NOMO-1 treated with dmso at 0.1 percent for 144 hours (cell line): ENCODE results near the gene PFDN5.
"Not testable (repeated sequence)": the region's sequence is repeated elsewhere in the genome, so short reads cannot be mapped to it uniquely, and the experiment has no call there.

Source experiments
- DNase-seq: peaks from one replicate; lab custom pipeline; 2025; ENCODE audit not compliant: unreplicated experiment; lab: John Stamatoyannopoulos, UW

The PFDN5 gene

DNA sequence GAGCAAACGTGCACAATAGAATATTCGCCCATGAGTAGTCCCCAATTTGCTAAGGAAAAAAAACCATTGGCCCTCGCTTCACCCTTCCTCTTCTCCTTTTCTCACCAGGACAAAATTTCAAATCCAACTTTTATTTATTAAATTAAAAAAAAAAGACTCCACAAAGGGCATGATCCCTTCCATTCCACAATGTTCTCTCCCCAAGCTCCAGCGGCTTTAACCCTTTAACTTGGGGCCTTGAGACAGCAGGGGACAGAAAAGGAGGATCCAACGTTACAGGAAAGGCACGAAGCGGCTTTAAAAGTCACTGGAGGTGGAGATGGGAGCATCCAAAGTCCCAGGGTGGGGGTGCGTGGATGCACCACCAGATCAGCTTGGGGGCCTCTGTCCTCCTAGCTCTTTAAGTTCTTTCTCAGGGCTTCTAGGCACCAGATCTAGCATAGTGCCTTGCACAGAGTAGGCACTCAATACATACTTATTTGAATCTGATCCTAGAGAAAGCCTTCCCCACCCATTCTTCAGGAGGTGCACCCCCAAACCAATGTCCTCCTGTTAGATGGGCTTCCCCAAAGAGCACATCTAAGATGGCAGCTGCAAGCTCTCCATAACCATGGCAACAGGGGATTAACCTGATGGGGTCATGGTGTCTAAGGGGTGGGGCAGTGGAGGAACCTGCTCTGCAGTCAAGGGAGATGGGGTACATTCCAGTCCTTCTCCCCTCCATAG is 31.3 kb downstream of the PFDN5 start:
- DNase-seq, result no peak

DNA sequence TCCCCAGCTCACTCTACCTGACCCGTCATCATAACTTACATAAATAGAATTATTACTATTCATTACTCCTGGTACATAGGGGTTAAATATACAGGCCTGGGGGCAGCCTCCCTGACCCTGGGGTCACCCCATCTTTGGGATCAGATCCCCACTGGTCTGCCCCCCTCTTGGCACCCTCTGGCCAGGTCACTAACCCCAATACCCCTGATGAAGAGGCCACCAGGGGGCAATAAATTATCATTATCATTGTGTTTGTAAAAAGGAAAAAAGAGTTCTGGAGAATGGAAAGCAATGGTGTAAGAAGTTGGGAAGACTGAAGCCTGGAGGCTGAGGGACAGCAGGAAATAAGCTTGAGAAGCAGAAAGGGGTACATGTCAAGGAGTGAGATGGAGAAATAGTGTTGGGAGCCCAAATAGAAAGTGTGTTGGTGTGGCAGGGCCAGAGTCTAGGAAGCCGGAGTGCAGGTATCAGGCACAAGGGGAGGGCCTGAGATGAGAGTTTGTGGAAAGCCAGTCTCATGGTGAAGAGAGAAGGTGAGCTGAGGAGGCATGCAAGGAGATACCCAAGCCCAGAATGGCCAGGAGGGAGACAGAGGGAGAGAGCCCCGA is 32.2 kb downstream of the PFDN5 start:
- no peak for DNase-seq

DNA sequence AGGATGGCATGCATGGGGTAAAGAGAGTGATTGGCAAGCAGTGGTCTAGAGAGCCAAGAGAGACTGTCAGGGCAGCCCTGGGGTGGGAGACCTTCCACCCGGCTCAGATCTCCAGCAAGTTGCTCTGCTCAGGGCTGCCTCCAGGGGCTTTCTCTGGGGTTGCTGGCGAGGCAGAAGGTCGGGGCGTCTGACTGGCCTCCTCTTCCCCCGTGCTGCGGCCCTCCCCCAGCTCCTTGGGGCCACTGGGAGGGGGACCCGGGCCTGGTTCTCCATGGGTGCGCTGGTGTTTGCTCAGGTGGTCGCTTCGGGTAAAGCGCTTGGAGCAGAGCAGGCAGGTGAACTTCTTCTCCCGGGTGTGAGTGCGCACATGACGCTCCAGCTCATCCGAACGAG is 32.7 kb downstream of the PFDN5 start:
- no peak for DNase-seq

DNA sequence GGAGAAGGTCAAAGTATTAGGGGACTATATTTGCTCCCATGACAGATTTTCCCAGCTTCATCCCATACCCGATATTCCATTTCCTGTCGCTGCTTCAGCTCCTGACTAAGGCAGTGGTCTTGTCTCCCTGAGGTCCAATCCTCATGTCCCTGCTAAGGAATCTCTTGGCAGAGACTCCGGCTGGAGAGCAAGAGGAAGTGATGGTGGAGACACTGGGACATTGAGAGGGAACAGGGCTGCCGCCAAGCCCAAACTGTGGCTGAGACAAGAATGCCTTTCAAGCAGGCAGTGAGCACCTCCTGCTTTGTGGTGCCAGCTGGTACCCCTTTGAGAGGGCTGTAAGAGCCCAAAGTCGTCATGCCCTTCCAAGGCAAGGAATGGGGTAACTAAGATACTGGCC is 35.3 kb downstream of the PFDN5 start:
- DNase-seq, result no peak

DNA sequence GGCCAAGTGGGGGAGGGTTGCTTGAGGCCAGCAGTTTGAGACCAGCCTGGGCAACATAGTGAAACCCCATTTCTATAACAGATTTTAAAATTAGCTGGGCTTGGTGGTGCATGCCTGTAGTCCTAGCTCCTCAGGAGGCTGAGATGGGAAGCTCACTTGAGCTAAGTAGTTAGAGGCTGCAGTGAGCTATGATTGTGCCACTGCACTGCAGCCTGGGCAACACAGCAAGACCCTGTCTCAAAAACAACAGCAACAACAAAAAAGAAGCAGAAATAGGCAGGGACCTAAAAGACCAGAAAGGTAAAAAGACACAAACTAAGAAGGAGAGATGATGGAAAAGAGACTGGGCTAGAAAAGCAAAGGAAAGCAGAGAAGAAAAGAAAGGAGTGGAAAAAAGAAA is 37.0 kb downstream of the PFDN5 start:
- not testable (repeated sequence) for DNase-seq

DNA sequence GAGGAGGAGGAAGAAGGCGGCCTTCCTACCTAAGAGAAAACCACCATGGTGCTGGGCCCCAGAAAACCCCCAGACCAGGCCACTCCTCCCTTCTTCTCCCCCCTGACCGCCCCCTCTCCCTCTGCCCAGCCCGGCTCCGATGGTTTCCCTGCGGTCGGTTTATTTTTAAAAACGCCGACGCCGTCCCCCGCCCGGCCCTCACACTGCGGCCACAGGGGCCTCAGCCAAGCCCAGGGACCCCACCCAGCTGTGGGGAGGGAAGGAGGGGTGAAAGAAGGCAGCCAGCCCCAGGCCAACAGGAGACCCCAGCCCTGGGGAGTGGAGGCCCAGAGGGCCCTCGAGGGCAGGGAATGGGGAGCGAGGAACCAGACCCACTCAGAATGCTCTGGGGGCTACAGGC is 37.4 kb downstream of the PFDN5 start:
- no peak for DNase-seq

DNA sequence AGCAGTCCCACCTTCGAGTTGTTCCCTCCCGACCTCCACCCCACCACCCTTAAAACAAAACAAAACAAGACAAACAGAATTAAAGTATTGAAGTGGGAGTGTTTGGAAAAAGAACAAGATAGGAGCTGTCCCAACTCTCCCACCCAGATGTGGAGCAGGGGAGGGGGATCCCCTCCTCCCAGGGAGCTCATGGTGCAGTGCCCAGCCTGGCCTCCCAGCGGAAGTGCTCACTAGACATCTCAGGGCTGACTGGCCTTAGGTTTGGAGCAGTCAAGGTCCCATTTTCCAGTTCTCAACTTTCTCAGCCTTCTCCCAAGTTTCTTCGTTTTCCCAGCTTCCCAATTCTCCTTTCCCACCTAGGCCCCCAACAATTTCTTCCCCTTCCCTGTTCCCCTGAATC is 37.9 kb downstream of the PFDN5 start:
- no peak for DNase-seq

DNA sequence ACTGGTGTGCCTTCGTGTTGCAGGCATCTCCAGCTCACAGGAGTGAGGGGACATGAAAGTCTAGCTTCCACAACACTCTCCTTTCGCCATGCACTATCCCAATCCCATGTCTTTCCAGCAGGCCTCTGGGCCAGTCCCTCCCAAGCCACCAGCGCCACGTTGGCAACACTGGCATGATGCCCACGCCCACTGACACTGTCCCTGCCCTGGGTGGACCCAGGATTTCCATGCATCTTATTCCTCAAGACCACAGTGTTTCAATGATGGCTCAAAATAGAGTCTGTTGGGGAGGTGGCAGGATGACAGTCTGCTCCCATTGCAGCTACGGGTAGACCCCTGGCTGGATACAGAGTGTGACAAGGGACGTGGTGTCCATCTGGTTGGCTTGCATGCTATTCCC is 38.5 kb downstream of the PFDN5 start:
- DNase-seq, result no peak

DNA sequence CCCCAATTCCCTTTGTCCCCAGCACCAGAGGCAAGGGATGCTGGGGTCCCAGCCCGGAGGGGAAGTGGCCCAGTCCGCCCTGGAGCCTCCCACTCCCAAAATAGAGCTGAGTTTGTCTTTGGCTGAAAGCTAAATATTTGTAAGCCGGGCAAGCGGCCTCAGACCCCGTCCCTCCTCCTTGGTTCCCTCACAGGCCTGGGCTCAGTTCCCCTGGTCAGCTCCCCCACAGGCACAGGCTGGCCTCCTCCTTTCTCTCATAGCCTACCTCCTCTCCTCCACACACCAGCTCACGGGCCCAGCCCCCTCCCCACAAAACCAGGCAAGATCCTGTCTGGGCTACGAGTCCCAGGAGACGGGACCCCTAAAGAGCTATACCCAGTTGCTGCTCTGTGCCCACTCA is 39.5 kb downstream of the PFDN5 start:
- no peak for DNase-seq

DNA sequence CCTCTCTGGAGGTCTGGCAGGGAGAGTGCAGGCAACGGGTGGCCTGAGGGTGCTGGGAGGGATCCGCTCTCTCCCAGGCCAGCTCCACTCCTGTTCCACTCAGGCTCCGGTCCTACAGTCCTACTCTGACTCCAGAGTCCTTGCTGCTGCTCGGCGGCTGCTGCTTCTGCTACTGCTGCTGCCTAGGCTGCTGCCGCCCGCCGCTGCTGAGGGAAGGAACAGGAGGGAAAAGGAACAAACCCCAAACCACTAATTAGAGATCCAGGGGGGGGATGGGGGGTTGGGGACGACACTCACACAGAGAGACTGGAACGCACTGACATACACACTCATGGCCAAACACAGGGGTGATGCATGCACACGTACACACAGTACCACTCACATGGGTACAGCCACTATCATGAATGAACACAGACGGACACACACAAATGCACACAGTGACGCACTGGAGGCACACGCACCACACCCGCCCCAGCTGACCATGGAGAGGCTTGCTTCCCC is 40.9 kb downstream of the PFDN5 start, which contains the start of gene SP7:
TSS of gene SP7 (minus strand) at position 174 of the 501 bp plus-strand sequence. CDS start 708 bp downstream, outside the sequence.
- peak; percentile 58 for DNase-seq

DNA sequence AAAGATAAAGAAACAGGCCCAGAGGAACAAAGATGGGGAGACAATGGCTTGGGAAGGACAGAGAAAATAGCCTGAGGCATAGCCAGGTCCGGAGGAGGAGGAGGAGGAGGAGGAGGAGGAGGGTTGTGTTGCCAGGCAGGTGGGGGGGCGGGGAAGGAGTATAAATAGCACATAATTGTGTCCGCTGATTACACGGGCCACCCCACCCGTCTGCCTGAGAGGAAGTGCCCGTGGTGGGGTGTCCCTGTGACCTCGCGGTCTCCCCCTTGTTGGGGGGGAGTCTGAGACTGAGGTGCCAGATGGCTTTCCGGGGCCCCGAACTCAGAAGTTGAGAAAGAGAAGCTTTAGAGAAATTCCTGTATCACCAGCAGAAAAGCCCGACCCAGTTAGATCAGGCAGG is 42.7 kb downstream of the PFDN5 start:
- no peak for DNase-seq

DNA sequence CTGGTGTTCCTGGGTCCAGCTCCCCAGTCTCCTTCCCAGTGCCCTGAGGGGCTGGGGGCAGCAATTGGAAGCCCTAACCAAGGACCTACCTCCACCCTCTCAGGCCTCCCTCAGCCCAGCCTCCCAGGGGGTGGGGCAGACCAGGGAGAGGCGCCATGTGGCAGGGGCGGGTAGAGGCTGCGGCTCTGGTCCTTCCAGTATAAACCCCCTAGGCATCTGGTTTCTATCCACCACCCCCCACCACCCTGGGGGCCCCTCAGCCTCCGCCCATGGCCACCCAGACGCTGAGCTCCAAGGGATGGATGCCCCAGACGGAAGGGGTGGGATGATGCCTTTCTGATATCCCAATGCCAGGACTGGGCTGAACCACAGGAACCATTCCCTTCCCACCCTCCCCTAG is 43.6 kb downstream of the PFDN5 start:
- DNase-seq, result no peak

DNA sequence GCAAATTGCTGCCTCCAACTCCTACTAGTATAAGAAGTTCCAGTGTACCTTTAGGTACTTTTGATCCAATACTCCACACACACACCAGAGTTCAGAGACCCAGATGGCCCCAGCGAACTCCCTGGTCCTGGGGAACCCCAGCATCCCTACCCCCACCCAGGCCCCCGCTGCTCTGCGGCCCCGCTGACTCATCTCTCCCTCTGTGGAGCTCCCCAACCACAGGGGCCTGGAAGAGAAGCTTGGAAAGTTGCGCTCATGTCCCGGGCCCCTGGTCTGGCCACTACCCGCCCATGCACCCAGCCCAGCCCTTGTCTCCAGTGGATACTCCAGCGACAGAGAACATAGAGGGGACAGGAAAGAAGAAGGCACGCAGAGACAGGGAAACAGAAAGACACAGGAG is 45.1 kb downstream of the PFDN5 start:
- DNase-seq, result no peak

DNA sequence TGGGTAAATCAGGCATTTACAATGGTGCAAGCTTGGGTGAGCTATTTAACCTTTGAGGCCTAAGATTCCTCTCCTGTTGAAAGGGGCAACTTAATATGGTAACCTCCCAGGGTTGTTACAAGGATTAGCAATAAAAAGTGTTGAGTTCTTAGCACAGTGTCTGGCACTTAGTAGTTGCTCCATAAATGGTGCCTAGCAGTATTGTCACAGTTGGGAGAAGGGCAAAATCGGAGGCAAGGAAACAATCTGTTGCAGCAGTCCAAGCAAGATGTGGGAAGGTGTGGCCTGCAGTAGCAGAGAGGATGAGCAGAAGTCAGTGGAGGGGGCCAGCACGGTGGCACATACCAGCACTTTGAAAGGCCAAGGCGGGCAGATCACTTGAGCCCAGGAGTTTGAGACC is 48.1 kb downstream of the PFDN5 start:
- no peak for DNase-seq

DNA sequence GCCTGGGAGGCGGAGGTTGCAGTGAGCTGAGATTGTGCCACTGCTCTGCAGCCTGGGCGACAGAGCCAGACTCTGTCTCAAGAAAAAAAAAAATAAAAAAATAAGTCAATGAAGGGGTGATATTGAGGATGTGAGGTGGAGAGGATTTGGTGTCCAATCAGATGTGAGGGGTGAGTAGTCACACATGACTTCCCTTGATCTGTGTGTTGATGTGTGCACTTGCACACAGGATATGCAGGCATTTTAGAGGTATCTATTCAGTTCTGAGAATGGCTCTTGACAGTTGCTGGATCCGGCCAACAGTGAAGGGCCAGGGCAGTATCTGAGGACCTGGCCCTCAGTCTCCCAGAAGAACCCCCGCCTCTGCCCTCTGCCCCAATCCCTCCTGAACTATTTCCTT is 48.6 kb downstream of the PFDN5 start:
- DNase-seq, result no peak

DNA sequence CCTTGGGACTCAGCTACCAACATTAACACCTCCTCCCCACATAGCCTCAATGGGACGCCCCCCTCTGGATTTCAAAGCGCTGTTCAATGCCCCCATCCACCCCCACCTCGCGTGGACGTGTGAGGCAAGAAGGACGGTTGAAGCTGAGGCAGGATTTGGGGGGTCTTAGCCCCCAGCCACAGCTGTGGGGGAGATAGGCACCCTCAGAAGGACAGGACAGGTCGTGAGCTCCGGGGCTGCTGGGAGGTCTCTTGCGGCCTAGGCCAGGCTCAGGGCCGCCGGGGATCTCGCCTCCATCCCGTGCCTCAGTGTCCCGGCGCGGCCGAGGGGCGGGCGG is 49.1 kb downstream of the PFDN5 start:
- no peak for DNase-seq

DNA sequence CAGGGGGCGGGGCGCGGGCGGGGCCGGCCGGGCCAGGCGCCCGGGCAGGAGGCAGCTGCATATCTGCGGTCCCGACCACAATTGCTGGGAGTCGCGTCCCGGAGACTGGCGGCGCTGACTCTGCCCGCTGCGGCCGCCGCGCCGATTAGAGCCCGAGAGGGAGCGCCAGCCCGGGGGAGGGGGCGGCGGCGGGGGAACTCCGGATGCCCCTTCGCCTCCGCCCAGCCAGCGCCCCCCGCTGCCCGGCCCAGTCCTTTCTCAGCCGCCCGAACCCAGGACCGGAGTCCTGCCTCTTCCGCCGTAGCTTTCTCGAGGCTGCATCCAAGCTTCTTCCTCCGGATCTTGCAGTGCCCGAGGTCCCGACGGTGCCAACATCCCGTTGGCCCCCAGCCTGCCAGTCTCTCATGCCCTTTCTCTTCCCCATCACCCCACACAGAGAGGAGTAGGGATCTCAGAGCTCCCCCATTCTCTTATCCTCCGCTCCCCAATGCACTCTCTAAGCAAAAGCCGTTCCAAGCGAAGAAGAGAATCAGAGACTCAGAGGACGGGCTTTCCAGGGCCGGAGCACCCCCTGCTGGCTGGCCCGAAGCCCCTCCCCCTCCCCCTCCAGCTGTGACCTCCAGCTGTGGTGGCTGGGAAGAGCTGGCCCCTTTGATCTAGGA is 49.6 kb downstream of the PFDN5 start:
- peak; percentile 67 for DNase-seq

DNA sequence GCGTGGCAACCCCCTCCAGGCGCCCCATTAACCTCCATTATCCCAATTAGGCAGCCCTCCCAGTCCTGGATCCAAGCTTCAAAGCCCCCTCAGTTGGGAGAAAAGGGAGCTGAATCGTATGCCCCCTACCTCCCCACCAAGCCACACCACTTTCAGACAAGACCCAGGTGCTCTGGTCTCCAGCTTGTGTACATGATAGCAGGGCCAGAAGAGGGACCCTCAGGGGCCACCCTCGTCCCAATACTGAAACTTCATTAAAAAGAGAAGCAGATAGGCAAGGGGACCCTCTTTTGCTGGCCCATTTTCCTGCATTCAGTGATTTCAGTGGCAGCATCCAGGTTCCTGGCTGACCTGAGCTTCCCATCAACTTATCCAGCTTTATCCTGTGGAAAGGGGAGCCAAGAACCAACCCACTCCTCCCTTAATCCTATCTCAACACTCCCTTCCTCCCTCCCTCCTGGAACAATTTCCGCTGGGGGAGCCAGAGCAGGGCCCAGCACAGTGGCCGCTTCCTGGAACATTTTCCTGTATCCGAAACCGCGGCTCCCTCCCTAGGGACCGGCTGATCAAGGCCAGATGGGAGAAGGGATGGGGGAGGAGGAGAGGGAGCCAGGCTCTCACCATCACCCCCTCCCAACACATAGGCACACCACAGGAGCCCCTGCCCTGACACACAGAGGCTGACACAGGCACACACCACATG is 50.3 kb downstream of the PFDN5 start:
- DNase-seq, result no peak

DNA sequence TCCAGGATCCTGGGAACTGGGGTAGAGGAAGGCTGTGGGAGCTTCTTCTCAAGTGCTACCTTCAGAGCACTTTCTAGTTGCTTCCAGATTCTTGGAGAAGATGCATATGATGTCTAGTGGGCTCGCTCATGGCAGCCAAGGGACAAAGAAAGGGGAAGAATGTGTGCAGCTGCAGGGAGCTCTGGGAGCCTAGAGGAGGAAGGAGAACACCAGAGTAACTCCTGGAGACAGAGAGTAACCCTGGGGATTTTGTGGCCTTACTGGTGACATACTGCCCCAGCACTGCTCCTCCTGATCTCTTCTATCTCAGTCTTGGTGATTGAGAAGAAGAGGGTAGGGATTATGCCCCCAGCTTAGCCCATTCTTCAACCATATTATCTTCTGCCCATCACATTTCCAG is 51.1 kb downstream of the PFDN5 start:
- no peak for DNase-seq

DNA sequence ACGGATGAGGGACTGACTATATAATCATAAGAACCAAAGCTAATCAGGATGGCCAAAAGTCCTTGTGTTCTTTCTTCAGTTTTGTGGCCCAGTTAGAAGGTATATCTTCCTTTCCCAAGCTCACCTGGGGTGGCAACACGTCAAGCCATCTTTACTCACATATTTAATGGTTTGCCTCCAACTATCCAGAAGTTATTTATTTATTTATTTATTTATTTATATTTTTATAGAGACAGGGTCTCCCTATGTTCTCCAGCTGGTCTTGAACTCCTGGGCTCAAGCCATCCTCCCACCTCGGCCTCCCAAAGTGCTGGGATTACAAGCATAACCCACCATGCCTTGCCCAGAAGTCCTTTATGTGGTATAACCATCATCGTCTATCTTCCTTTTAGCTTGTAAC is 52.6 kb downstream of the PFDN5 start:
- DNase-seq, result no peak
